ENCODE measurements around the gene FBXW10. TPM values are rescaled to one million over a fixed set of nuclear protein-coding genes. Genes with fewer than 3 reads are reported as not detected.
A peak's percentile ranks its signal among the peaks of the same experiment; 100 is the strongest.
"Not testable (repeated sequence)": the region's sequence is repeated elsewhere in the genome, so short reads cannot be mapped to it uniquely, and the experiment has no call there.

The FBXW10 gene
- total RNA-seq, 1 donor from 2014 or later = 0.19 TPM

DNA sequence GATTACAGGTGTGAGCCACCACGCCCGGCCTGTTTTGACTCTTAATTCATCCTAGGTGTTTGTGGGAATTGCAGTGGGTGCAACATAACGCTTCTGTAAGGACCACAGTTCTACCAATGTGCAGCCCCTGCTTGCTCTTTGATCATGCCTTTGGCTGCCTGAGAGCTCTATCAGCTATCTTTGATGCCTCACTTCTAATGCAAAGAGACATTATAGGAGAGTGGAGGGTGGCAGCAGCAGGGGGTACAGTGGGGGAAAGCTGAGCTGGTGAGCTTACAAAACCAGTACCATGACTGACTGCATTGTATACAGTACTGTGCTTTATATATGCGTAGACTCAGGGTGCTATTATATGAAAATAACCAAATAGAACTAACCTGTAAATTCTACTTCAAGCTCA, 26.7 kb downstream of the FBXW10 start:
- H3K4me3 Mint-ChIP-seq; DNase-seq (ENCODE audit: low read depth, low spot score); H3K27me3 Mint-ChIP-seq (ENCODE audit: low read depth); H3K27ac Mint-ChIP-seq (ENCODE audit: unreplicated experiment); H3K9me3 Mint-ChIP-seq; H3K36me3 Mint-ChIP-seq (ENCODE audit: low read depth): not testable (repeated sequence)
- peaks cover 17% of the 10 kb centered on the region for H3K4me1 Mint-ChIP-seq

DNA sequence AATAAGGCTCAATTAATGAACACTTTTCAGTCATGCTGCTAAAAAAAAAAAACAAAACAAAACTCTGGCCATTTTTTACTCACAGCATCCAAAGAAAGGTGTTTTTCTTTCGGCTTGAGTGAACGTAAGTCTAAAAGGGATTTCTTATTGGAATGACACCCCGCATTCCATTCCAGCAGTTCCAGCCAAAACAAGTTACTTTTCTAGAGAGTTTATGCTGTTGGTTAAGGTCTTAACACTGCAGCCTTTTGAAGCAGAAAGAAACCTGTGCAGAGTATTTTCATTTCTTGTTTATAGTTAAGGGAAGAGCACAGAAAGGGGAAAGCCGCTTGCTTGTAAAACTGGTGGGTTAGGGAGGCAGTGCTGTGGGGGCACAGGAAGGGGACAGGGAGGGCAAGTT, 27.2 kb downstream of the FBXW10 start:
- H3K36me3 Mint-ChIP-seq (ENCODE audit: low read depth); DNase-seq (ENCODE audit: low read depth, low spot score); H3K27ac Mint-ChIP-seq (ENCODE audit: unreplicated experiment); H3K27me3 Mint-ChIP-seq (ENCODE audit: low read depth); H3K4me3 Mint-ChIP-seq; H3K9me3 Mint-ChIP-seq: not testable (repeated sequence)
- peaks cover 17% of the 10 kb centered on the region for H3K4me1 Mint-ChIP-seq

DNA sequence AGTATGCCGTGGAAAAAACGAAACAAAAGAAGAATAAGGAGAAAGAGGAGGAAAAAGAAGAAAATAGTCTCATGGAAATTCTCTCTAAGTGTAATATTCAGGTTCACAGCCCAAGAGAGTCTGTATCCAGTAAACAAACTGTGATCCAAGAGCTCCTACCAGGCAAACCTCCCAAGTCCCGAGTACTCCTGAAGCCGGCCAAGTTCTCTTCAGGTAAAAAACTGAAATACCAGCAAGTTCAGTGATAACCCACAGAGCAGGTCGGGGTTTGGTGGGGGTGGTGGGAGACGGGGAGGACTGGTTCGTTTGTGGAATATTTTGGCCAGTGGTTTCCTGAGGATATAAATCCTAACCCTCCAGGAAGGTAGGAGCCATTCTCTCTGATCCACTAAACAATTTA, 28.6 kb downstream of the FBXW10 start:
- Mint-ChIP-seq H3K27ac (ENCODE audit: unreplicated experiment) (no peak overlapping the region), H3K4me1 (peaks cover 17% of the 10 kb centered on the region), H3K9me3 (no peaks in the 10 kb centered on the region), H3K36me3 (ENCODE audit: low read depth) (no peaks in the 10 kb centered on the region), H3K27me3 (ENCODE audit: low read depth) (peaks cover 4% of the 10 kb centered on the region), H3K4me3 (no peak overlapping the region)
- TF ChIP-seq, protein P1, sequence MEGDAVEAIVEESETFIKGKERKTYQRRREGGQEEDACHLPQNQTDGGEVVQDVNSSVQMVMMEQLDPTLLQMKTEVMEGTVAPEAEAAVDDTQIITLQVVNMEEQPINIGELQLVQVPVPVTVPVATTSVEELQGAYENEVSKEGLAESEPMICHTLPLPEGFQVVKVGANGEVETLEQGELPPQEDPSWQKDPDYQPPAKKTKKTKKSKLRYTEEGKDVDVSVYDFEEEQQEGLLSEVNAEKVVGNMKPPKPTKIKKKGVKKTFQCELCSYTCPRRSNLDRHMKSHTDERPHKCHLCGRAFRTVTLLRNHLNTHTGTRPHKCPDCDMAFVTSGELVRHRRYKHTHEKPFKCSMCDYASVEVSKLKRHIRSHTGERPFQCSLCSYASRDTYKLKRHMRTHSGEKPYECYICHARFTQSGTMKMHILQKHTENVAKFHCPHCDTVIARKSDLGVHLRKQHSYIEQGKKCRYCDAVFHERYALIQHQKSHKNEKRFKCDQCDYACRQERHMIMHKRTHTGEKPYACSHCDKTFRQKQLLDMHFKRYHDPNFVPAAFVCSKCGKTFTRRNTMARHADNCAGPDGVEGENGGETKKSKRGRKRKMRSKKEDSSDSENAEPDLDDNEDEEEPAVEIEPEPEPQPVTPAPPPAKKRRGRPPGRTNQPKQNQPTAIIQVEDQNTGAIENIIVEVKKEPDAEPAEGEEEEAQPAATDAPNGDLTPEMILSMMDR (conservative IDR thresholded peaks at IDR 0.05) = no peak
- no peak for DNase-seq (ENCODE audit: low read depth, low spot score)

DNA sequence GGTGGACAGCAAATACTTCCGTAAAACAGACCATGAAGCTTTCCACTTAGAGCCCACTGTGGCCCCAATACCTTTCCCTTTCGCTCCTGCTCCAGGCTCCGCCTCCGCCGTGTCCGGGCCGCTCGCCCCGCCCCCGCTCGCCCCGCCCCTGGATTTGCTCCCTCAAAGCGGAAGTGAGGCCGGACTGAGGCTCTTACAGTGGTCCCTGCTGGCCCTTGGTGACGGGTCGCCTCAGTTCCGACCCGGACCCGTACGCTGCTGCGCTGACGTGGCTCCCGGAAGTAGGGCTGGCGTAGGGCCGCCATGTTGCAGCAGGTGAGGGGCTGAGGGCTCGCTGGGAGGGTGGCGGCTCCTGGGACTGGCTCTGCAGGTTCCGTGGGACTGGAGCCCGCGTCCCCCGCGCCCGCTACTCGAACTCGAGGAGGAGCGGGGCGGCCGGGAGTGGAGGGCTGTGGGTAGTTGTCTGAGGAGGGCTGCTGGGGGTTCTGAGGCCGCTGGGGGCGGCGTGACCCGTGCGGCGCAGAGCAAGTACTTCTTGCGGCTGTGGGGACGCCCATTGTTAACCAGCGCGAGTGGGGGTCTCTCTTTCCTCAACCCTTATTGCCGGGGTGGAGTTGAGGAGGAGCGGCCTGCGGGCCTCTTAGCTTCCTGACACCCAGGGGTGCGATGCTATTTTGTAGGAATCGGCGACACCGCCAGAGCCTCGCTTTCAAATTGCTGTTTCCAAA, 37.3 kb downstream of the FBXW10 start, which contains the start of gene TVP23B:
Gene TVP23B, plus strand, starts transcription at position 193 of the 728 bp plus-strand sequence. Its CDS starts 111 bp downstream, at position 304.
- not testable (repeated sequence) for H3K9me3 Mint-ChIP-seq
- H3K27ac Mint-ChIP-seq (ENCODE audit: unreplicated experiment) = peak within 1 kb of the TSS; percentile 94

DNA sequence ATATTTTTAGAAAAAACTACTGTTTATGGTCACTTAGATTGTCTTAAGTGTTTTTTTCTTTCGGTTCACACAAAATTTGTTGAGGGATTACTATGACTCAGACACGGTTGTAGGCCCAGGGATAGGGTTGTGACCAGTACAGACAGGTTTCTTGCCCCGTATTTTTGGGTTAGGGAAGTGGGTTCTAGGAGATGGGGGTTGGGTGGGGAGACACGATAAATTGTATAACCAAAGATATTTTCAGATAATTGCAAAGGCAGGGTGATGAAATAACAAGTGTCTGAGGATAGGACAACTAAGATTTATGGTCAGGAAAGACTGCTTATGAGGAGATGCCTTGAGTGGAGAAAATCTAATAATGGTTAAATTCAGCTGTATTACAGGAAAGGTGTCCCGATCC, 38.0 kb downstream of the FBXW10 start:
- peaks cover 22% of the 10 kb centered on the region for H3K4me1 Mint-ChIP-seq
- H3K27ac Mint-ChIP-seq (ENCODE audit: unreplicated experiment); H3K27me3 Mint-ChIP-seq (ENCODE audit: low read depth): not testable (repeated sequence)

More for the DNA sequence above, 37.3 kb downstream of the FBXW10 start, which contains the start of gene TVP23B:
- not testable (repeated sequence) for H3K36me3 Mint-ChIP-seq (ENCODE audit: low read depth); H3K27me3 Mint-ChIP-seq (ENCODE audit: low read depth)
- Mint-ChIP-seq H3K4me3 (peak within 1 kb of the TSS; percentile 95), H3K4me1 (peaks cover 22% of the 10 kb centered on the region)
- peak; percentile 84 for DNase-seq (ENCODE audit: low read depth, low spot score)

DNA sequence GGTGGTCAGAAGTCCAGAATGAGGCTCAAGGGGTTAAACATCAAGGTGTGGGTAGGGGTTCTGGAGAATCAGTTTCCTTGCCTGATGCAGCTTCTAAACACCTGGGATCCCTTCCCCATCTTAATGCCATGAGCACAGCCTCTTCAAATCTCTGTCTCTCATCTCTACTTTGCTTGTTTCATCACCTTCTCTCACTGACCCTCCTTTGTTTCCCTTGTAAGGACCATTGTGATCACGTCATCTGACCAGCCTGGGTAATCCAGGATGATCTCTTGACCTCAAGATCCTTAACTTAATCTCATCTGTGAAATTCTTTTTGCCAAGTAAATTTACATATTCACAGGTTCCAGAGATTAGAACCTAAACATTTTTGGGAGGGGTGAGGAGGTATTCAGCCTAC, 42.1 kb downstream of the FBXW10 start:
- not testable (repeated sequence) for DNase-seq (ENCODE audit: low read depth, low spot score); H3K27me3 Mint-ChIP-seq (ENCODE audit: low read depth); H3K9me3 Mint-ChIP-seq; H3K36me3 Mint-ChIP-seq (ENCODE audit: low read depth); H3K27ac Mint-ChIP-seq (ENCODE audit: unreplicated experiment); H3K4me3 Mint-ChIP-seq
- peaks cover 26% of the 10 kb centered on the region for H3K4me1 Mint-ChIP-seq

More for the DNA sequence above, 38.0 kb downstream of the FBXW10 start:
- DNase-seq (ENCODE audit: low read depth, low spot score); H3K9me3 Mint-ChIP-seq; H3K36me3 Mint-ChIP-seq (ENCODE audit: low read depth); H3K4me3 Mint-ChIP-seq: not testable (repeated sequence)

DNA sequence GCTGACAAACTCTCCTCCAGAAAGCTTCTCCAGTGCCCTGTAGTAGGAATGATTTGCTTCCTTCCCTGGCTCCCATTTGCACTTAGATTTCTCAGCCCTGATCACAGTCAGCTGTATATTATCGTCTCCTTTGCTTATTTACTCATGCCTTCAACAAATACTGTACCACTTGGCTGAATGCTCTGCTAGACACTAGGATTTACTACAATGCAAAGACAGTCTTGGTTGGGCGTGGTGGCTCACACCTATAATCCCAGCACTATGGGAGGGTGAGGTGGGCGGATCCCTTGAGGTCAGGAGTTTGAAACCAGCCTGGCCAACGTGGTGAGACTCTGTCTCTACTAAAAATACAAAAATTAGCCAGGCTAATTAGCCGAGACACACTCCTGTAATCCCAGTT, 43.0 kb downstream of the FBXW10 start:
- DNase-seq (ENCODE audit: low read depth, low spot score); H3K4me3 Mint-ChIP-seq; H3K9me3 Mint-ChIP-seq; H3K27me3 Mint-ChIP-seq (ENCODE audit: low read depth); H3K27ac Mint-ChIP-seq (ENCODE audit: unreplicated experiment); H3K36me3 Mint-ChIP-seq (ENCODE audit: low read depth): not testable (repeated sequence)
- peaks cover 26% of the 10 kb centered on the region for H3K4me1 Mint-ChIP-seq

DNA sequence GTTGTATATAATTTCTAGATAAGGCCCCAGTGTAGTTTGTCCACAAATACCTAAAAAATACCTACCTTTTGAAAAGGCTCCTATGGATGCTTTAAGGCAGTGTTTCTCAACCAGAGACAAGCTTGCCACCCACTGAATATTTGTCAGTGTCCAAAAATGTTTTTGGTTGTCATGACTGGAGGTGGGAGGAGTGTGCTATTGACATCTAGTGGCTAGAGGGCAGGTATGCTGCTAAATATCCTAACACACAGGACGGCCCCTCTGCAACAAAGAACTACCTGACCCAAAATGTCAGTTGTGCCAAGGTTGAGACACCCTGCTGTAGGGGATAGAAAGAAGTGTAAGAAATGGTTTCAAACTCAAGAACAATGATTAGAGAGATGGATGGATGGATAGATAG, 47.5 kb downstream of the FBXW10 start:
- not testable (repeated sequence) for DNase-seq (ENCODE audit: low read depth, low spot score); H3K36me3 Mint-ChIP-seq (ENCODE audit: low read depth); H3K27ac Mint-ChIP-seq (ENCODE audit: unreplicated experiment); H3K4me3 Mint-ChIP-seq; H3K9me3 Mint-ChIP-seq; H3K27me3 Mint-ChIP-seq (ENCODE audit: low read depth)
- H3K4me1 Mint-ChIP-seq = peaks cover 14% of the 10 kb centered on the region

DNA sequence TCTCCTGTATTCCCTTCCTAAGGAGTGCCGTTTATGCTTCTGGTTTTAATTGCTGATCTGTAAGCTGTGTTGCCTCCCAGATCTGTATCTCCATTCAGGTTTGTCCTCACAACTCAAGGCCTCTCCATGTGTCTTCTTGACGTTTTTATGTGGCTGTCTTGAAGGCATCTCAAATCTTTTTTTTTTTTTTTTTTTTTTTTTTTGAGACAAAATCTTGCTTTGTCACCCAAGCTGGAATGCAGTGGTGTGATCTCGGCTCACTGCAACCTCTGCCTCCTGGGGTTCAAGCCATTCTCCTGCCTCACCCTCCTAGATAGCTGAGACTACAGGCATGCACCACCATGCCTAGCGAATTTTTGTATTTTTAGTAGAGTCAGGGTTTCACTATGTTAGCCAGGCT, 51.0 kb downstream of the FBXW10 start:
- not testable (repeated sequence) for H3K4me1 Mint-ChIP-seq; H3K4me3 Mint-ChIP-seq; H3K27ac Mint-ChIP-seq (ENCODE audit: unreplicated experiment); DNase-seq (ENCODE audit: low read depth, low spot score); H3K9me3 Mint-ChIP-seq; H3K27me3 Mint-ChIP-seq (ENCODE audit: low read depth); H3K36me3 Mint-ChIP-seq (ENCODE audit: low read depth)

DNA sequence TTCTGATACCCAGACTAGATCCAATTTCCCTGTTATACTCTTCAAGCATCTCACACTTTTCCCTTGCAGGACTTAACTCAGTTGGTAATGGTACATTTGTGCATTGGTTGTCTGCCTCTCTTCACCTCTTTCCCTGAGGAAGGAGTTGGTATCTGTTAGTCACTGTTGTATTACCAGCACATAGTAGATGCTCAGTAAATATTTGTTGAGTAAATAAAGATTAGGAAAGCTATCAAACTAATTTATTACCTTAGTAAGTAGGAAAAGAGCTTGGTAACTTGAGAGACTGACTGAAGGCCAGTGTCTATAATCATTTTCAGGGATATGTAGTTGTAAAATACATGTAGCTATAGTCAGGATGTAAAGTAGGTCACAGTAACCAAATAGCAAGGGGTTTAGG, 53.0 kb downstream of the FBXW10 start:
- not testable (repeated sequence) for H3K36me3 Mint-ChIP-seq (ENCODE audit: low read depth); H3K9me3 Mint-ChIP-seq; H3K4me1 Mint-ChIP-seq; DNase-seq (ENCODE audit: low read depth, low spot score); H3K27ac Mint-ChIP-seq (ENCODE audit: unreplicated experiment); H3K27me3 Mint-ChIP-seq (ENCODE audit: low read depth); H3K4me3 Mint-ChIP-seq

DNA sequence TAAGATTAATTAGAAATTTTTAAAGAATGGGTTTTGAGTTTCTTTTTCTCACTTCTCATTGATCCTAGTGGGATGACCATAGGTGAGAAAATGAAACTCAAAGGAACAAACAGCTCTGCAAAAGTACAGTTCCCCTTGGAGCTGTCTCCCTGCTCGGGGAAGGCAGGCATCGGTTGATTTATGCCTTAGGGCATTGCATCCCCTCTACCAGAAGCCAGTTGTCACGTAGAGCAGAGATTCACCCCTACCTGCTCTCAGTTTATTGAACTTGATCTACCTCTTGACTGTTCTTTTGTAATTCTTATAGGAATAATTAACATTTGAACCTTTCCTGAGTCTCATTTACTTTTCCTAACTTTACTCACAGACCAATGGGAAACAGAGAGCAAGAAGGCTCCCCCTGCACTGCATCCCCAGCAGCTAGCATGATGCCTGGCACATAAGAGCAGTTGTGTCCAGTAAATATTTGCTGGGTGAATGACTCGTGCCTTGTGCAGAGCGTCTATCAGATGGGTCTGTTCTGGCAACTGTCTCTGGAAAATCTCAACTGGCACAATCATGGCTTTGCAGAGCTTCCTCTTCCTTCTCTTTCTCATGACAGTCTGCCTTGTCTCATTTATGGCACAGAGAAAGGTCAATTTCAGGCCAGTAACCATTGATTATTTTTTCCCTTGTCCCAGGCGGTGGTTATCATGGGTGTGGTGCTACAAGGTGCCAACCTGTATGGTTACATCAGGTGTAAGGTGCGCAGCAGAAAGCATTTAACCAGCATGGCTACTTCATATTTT, 59.8 kb downstream of the FBXW10 start:
- DNase-seq (ENCODE audit: low read depth, low spot score); H3K9me3 Mint-ChIP-seq; H3K27ac Mint-ChIP-seq (ENCODE audit: unreplicated experiment); H3K4me1 Mint-ChIP-seq; H3K36me3 Mint-ChIP-seq (ENCODE audit: low read depth); H3K27me3 Mint-ChIP-seq (ENCODE audit: low read depth); H3K4me3 Mint-ChIP-seq: not testable (repeated sequence)

DNA sequence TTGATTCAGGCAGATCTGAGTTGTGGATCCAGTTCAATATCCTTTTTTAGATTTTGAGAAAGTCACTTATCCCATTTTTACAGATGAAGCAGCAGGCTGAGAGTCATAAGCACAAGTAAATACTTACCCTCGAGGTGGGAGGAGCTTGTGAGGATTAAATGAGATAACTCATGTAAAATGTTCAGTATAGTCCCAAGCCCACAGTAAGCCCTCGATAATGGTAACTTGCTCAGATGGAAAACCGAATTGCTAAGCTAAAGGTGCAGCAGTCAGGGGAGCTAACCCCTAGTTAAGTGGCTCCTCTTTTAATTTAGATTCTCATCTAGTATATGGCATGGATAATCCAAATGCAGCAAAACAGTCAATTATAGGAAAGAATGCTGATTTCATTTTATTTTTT, 72.1 kb downstream of the FBXW10 start:
- not testable (repeated sequence) for H3K27me3 Mint-ChIP-seq (ENCODE audit: low read depth); H3K4me3 Mint-ChIP-seq; H3K9me3 Mint-ChIP-seq; H3K4me1 Mint-ChIP-seq; DNase-seq (ENCODE audit: low read depth, low spot score); H3K36me3 Mint-ChIP-seq (ENCODE audit: low read depth); H3K27ac Mint-ChIP-seq (ENCODE audit: unreplicated experiment)

All from neural crest cell (in vitro differentiated cells).